Activated CD4-positive, alpha-beta T cell treated with anti-CD3 and anti-CD28 coated beads, Interleukin-10, Interleukin-2, amounts not matched to agents 100 ng/mL and 50 ng/mL, durations not matched to agents 16 hours and 8 hours (primary cell): ENCODE data around the gene ANO8.

Experiments used
- DNase-seq: peaks from one replicate; pipeline ENCODE4 v3.0.0-alpha.2; 2020

ANO8 gene

DNA sequence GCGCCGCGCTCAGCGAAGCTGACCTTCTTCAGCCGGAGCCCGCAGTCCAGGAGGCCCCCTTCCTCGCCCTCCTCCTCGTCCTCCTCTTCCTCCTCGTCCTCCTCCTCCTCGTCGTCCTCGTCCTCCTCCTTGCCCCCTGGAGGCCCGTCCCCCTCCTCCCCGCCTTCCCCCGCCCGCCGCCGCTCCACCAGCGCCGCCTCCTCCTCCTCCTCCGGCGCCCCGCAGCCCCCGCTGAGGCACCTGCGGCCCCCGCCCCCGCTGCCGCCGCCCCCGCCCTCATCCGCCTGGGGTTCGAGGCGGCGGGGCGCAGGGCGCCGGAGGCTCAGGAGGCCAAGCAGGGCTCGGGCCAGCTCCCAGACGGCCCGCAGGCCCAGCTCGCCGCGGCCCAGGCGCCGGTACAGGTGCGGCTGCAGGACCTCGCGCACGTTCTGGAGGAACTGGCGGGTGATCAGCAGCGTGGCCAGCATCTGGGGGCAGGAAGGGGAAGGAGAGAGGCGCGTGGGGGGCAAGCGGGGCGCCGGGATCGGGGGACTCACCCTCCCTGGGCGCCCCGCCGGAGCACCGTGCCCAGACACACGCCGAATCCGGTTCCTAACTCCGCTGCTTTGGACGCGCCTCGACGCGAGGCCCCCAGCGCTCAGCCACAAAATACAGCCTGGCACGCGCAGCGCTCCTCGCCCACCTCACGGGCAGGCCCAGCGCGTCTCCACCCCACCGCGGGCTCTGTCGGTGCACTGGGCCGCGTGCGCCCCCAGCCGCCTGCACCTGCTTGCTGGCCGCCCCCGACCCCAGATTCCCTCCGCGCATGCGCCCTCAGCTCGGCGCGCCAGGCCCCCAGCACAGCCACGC, 5.9 kb downstream of the ANO8 start:
- DNase-seq, result no peak

DNA sequence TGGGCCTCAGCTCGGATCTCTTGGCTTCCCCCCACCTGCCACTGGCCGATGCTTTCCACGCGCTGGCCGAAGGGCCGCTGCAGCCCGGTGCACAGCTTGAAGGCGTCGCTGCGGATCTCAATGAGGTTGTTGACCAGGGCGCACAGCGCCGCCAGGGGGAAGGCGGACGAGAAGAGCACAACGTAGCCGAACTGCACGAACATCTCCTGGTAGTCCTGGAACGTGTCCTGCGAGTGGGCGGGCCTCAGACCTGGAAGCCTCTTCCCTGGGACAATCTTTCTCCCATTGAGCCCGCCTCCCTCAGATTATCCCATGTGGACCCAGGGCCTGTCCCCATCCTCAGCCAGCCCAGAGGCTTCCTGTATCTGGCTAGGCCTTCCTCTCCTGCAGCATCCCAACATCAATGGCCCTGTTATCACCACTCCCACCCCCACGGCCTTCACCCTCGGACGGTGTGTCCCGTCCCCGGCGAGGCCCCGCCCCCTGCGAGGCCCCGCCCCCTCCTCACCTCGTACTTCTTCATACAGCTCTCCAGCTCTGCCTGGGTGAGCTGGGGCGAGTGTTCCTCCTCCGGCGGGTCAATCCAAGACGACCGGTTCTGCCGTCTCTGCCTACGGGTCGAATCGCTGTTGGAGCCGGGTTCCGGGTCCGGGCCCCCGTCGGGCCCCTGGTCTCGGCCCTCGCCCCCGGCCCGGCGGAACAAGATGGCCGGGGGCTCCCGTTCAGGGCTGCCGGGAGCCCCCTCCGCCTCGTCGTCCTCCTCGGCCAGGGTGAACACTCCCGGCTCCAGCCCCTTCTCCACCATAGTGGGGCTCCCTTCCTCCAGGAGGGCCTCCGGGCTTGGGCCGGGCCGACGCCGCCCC, 6.8 kb downstream of the ANO8 start:
- DNase-seq, result peak; percentile 55

DNA sequence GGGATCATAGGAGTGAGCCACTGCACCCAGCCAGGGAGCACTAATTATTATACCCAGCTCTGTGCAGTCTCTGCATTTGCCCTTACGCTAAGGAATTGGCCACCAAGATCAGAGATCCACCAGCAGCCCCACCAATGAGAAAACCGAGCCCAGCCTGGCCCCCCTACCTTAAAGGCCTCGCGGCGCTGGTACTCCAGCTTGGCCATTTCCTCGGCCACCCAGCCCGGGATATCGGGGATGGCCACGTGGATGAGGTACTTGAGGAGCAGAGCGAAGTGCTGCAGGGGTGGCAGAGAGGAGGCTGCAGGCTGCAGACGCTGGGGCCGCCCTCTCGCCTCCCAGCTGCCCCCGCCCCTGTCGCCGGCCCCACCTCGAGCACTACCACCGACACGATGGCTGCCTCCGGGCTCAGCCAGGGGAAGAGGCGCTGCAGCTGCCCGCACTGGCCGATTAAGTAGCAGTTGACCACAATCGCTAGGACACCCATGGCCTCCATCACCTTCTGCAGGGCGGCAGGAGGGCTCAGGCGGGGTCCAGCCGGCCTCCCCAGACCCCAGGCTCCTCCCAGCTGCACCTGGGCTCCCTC, 7.5 kb downstream of the ANO8 start:
- no peak for DNase-seq

DNA sequence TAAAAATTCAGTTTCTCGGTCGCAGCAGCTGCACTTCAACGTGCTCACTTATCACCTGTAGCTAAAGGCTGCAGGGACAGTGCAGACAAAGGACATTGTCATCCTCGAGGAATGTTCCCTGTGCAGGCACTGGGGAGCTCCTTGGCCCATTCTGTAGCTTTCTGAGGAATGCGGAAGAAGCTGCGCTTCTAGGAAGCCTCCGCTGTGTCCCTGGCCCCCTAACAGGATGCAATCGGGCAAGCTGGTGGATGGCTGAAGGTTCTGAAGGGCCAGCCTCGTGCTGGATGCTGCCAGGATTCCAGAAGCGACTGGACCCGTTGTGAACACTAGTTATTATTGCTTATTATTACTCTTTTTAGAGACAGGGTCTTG, 8.1 kb downstream of the ANO8 start:
- no peak for DNase-seq

DNA sequence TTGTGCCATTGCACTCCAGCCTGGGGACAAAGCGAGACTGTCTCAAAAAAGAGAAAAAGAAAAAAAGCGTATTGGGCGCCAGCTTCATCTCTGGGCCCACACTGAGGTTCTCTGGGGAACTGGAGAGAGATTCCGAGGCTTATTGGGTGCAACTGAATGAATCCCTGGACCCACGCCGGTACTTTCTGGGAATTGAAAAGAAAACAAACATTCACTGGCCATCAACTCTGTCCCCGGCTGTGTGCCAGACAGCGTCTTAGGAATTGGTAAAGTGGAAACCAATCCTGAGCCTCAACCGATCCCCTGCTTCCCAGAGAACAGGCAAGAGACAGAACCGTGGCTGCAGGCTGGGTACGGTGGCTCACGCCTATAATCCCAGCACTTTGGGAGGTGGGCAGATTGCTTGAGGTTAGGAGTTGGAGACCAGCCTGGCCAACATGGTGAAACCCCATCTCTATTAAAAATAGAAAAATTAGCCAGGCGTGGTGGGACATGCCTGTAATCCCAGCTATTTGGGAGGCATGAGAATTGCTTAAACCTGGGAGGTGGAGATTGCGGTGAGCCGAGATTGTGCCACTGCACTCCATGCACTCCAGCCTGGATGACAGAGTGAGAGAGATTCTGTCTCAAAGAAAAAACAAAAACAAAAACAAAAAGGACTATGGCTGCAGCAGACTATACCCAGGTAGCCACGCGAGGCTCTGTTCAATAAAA, 8.6 kb downstream of the ANO8 start:
- no peak for DNase-seq

DNA sequence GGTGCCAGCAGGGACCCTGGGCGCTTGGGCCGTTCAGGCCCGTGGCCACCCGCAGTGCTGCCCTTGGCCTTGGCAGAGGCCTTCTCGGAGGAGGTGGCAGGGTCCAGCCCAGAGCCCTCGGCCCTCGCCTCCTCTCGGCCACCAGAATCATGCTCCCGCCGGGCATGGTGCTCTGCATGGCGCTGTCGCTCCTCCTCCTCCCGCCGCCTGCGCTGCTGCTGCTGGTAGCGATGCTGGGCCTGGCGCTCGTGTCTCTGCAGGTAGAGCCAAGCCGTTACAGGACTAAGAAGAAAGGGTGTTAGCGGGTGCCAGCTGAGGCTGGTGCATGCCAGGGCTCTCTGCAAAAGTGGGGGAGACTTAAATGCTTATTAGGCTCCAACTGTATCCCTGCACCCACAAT, 9.5 kb downstream of the ANO8 start:
- DNase-seq, result no peak

DNA sequence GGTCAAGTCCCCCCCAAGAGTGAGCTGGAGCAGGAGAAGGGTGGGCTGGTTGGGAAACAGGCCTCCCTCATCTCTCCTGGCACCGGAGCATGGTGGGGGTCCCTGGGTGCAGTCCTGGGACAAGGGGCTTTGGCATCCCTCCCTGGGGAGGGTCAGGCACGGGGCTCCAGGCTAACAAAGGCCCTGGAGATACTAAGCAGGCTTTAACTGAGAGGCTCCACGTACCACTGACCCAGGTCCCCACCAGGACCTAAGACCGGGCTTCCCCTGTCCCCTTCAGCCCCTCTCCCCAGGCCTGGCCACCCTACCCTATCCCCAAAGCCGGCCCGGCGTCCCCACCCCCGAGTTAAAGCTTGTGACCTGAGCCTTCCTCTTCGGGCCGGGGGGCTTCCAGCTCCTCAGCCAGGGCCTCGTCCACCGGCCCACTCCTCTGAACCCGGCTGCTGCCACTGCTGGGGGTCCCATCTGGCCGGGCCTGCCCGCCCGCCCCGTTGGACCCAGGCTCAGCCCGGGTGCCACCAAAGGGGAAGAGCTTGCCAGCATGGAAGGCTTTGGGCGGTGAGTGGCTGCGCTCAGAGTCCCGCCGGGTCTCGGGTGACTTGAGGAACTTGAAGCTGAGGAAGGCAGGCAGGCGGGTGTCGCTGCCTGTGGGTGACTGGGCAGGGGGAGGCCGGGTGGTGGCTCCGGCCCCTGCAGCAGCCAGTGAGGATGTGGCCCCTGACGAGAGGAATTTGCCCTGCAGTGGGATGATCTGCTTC, 10.1 kb downstream of the ANO8 start:
- no peak for DNase-seq

DNA sequence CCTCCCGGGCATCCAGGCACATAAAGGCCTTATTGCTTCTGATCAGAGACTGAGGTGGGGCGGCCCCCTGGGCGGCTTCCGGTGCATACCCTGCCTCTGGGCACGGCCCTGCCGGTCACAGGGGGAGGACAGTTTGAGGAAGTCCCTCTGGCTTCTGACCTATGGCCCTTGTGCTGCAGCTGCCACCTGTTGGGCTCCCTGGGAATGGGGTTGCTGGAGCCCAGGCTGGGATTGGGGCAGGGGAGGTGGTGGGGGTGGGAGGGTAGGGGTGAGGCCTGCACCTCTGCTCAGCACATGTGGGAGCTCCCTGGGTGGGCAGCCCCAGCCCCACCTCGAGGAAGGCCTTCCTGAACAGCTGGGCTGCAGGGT, 10.7 kb downstream of the ANO8 start:
- DNase-seq, result no peak

DNA sequence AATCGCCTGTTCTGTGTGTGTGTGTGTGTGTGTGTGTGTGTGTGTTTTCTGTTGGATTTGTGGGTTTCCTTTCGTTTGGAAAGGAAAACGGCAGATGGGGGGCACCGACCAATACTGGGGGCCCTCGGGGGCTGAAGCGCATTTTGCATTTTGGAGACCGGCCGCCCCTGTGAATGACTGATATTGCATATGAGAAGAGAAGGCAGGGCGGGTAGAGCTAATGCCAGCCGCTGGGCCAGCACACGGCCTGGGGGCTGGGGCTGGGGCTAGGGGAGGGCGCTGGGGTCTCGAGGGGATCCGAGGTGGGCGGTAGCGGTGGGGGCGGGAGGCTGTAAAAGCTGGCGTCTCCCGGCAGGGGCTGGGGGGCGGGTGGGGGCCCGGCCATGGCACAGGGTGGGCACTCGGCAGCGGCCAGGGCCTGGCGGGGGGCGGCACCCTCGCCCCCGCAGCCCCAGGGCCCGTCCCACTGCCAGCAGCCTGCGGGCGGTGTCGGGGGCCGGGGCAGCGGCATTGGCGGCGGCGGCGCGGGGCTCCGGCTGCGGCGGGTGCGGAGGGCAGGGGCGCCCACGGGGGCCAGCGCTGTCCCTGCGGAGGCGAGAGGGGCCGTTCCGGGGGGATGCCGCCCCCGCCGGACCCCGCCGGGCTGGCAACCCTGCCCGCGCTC, 11.2 kb downstream of the ANO8 start:
- no peak for DNase-seq

DNA sequence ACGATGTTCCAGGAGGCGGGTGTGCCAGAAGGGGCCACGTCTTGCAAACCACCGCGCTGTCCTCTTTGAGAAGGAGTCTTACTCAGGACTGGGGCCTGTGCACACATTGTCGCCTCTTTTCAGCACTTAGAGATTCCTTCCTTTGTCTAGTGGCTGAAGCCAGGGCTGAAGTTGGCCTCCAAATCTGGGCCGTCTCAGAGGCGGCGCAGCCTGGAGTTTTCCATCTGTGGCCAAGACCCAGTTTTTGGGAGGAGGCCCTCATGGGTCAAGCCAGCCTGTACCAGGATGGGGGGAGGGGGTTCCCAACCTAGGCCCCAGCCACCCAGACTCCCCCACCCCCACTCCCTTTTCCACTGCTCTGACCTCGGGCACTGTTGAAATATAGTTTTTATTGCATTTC, 11.8 kb downstream of the ANO8 start:
- DNase-seq, result no peak

DNA sequence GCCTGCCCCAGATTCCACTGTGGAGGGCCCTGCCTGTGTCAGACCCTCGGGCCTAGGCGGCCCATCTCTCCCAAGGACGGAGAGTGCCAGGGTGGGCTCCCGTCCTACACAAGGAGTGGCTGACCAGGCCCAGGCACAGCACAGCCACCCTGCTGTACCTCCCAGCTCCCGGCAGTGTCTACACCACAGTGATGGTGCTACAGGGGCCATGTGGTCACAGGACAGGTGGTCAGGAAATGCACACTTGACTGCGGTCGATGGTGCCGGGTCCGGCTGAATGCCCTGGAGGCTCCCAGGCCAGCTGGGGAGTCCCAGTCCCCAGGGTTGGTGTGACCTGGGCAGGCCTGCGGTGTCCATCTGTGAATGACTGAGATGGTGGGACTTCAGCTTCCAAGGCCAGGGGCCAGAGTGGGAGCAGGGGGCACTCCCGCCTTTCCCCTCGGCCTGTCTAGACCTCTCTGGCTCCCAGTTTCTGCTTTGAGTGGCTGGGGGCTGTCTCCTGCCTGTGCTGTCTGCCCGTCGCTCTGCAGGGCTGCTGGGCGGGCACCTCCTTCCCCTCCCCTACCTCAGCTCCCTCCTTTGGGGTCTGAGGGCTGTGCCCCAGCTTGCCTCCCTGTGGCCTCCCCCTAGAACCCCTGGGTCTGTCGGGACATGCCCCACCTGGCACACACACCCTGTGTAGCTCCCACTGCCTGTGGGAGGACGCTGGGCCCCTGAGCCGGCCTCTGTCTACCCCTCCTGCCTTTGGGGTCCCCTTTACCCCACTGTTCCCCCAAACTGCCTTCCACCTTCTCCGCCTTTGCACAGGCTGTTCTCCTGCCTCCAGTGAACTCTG, 12.8 kb downstream of the ANO8 start:
- no peak for DNase-seq

DNA sequence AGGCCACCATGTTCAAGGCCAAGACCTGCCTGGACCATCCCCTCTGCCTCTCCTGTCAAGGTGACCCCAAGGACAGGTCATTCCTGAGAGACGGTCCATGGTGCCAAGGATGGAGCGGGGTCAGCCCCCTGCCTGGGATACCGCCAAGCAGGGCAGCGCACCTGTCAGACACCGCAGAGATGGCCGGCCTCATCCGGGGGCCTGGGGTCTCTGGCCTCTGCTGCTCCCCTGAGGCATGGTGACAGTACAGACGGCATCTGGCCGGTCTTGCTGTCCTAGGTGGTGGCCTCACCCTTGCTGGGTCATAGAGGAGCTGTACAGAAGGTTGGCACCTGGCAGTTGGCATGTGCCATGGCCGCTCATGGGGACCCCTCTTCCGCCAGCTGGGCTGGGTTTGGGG, 14.2 kb downstream of the ANO8 start:
- DNase-seq, result no peak

DNA sequence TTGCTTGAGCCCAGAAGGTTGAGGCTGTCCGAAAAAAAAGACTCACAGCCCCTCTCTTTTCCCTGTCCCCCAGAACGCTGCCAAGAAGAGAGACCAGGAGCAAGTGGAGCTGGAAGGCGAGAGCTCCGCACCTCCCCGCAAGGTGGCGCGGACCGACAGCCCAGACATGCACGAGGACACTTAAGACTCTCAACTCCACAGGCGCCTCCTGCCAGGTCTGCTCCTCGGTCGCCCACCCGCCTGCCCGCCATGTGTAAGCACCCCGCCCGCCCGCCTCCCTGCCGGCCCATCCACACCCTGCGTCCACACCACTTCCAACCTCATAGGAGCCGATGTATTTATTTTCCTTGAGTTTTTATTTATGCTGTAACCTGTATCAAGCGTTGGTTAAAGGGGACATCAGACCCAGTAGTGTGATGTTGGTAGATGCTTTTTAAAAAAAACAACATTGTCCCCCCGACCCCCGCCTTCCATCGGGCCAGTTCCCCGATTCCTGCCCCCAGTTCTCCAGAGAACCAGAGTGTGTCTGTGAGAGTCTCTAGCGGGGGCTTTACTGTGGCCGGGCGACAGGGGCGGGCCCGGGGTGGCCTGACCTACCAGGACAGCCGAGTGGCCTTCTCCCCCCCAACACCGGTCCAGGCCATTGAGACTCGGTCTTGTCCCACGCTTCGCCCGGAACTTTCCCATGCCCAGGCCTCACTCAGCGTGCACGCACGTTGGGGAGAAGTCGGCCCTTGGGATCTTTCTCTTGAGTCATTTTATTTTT, 15.0 kb downstream of the ANO8 start:
- no peak for DNase-seq

DNA sequence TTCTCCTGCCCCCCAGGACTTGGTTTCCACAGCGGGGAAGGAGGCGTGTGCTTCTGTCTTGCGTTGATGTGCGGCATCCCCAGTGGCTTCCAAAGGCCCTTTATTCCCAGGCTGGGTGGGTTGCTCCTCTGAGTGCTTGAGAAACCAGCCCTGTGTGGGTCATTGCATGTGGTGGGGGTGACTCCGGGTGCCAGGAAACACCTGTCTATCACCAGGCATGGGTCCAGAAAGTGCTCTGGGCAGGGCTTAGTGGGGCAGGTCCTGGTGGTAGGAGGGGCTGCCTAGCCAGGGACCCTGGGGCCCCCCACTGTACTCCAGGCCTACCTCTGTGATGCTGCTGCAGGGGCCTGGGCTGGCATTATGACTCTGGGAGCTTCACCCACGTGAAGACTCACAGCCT, 15.7 kb downstream of the ANO8 start:
- DNase-seq, result no peak

DNA sequence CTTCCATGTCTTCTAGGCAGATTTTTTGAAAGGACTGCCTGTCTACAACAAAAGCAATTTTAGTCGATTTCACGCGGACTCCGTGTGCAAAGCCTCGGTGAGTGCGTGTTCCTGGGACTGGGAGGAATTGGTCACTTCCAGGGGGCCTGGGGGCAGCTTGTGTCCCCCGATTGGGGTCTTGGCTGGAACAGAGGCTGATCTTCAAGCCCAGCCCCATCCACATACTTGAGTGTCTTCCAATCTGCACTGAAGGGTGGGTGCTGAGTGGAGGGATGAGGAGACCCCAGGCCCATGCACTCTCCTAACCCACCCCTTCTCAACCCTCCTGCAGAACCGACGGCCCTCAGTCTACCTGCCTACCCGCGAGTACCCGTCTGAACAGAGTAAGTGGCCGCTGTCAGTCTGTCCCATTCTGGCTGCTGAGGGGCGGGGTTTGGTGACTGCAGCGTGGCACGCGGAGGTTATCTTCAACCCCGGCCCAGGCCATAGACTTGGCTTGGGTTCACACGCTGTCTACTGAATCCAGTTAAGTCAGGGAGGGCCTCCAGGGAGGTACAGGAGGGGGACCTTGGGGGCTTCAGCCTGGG, 20.6 kb downstream of the ANO8 start:
- no peak for DNase-seq

DNA sequence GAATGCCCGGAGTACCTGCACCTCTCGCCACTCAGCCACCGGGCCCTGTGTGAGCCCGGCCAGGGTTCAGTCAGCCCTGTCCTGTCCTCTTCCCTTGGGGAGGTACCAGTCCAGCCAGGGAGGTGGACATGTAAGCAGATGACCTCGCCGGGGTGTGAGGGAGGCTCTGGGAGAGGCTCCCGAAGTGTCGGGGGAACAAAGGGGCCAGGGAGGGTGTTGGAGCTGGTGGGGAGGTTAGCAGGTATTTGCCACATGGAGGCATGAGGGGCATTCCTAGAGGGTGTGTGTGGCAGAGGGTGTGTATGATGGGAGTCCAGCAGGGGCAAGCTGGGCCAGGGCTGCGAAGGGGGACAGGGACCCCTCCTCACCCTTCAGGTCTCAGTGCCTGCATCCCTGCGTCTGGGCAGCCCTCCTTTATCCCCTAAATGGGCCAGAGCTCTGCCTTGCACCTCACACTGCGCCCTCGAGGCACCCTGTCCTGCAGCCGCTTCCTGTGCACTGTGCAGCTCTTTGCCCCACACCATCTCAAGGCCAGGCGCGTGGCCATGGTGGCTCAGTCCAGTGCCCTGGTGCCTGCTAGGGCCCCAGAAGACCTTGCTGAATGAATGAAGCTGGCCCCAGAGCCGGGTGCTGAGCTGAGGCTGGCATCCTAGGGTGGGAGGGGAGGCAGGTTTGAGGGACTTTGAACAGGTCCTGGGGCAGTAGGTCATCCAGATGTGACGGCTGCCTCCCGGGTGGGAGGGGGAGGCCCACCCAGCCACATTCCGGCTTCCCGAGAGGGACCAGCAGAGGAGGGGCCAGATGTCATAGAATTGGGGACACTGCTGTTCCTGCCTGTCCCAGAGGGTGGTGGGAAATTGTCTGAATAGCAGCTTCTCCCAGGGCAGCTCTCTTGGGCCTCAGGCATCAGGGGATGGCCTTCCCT, 22.2 kb downstream of the ANO8 start:
- no peak for DNase-seq

DNA sequence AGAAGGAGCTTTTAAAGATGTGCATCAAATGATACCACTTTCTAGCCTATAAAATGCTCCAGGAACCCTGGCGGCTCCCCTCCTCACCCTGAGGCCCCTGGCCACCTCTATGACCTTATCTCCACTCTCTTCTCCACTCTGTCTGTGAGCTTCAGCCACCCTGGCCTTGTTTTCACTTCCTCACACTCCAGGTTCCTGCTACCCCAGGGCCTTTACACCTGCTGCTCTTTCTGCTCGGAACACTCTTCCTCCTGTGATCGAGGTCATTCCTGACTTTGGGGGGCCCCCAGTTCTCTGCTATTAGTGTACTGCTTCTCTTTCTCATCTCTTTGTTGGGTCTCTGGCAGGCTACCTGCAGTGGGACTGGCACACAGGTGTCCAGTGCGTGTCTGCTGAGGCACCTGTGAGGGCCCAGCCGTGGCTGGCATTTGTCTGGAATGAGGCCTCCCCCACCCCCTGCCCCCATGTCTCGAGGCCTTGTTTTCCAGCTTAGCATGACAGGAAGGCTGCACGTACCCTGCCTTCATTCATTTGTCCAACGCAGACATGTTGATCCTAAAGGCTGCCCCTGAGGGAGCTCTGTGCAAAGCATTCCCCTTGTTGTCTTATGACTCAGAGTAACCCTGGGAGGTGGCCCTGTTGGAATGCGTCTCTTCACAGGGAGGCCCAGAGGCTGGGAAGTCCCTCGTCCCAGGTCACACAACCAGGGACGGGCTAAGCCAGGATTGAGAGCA, 23.0 kb downstream of the ANO8 start:
- DNase-seq, result no peak

DNA sequence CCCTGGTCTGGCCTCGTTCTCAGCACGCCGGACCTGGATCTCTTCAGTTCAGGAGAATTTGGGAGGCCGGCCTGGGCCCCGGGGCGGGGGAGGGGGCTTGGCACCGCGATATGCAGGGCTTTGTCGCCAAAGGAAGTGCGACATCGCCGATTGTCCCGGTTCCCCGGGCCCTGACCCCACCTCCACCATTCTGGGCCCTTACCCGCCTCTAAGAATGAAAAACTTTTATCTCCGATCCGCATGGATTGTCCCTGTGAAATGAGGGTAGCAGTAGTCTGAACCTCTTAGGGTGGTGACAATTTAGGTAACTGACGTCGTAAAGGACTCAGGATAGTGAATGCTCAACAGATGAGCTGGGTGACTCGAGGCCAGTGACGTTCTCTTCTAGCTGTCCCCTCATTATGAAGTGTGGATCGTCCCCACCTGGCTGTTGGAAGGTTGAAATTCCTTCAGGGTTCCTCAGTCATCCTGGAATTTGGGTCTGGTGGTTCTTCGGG, 24.6 kb downstream of the ANO8 start:
- DNase-seq, result no peak
